Nephron (organoid): ENCODE data around the gene GALP.
"Not testable (repeated sequence)": the region's sequence is repeated elsewhere in the genome, so short reads cannot be mapped to it uniquely, and the experiment has no call there.

Source experiments
- H3K27ac Mint-ChIP-seq, 3 experiments: 2 replicates each; pipeline ENCODE4 v1.8.0; 2020; ENCODE audit warnings: mixed read lengths in 3 of 3, mild to moderate bottlenecking in 2 of 3, moderate library complexity in 1 of 3
- H3K27me3 Mint-ChIP-seq: 2 replicates; pipeline ENCODE4 v1.8.0; 2021; ENCODE audit warnings: low read depth, mild to moderate bottlenecking, moderate library complexity, mixed read lengths
- H3K36me3 Mint-ChIP-seq: 2 replicates; pipeline ENCODE4 v1.8.0; 2020; ENCODE audit warnings: low read depth, mixed read lengths
- H3K4me1 Mint-ChIP-seq: 2 replicates; pipeline ENCODE4 v1.8.0; 2020; ENCODE audit warnings: mixed read lengths
- H3K4me3 Mint-ChIP-seq, 3 experiments: 2 replicates each; pipeline ENCODE4 v1.8.0; 2020; ENCODE audit warnings: mild to moderate bottlenecking in 3 of 3, mixed read lengths in 3 of 3, moderate library complexity in 2 of 3
- H3K9me3 Mint-ChIP-seq: 2 replicates; pipeline ENCODE4 v1.8.0; 2020; ENCODE audit warnings: mixed read lengths
- TF ChIP-seq, protein P1 (sequence below), 3 experiments: fragments of 200-600 bp; sonication (generic); IDR thresholded peaks; one replicate each; pipeline ENCODE4 v1.5.0; 2021; ENCODE audit warnings: antibody characterized with exemption in 3 of 3; ENCODE audit not compliant: unreplicated experiment in 3 of 3

The GALP gene

DNA sequence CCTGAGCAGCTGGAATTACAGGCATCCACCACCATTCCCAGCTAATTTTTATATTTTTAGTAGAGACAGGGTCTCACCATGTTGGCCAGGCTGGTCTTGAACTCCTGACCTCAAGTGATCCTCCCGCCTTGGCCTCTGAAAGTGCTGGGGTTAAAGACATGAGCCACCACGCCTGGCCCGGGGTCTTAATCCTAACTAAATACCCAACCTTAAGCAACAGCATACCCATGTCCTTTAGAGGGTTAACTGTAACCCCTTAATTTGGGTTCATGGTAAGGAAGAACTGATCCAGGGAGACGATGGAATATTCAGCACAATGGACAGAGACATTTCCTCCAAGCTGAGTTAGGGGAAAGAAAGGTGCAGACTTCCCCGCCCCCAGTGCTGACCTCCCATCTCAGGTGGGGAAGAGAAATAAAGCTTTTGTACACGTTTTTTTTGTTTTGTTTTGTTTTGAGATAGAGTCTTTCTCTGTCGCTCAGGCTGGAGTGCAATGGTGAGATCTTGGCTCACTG, 8.7 kb upstream of the GALP start:
- TF ChIP-seq, protein P1, sequence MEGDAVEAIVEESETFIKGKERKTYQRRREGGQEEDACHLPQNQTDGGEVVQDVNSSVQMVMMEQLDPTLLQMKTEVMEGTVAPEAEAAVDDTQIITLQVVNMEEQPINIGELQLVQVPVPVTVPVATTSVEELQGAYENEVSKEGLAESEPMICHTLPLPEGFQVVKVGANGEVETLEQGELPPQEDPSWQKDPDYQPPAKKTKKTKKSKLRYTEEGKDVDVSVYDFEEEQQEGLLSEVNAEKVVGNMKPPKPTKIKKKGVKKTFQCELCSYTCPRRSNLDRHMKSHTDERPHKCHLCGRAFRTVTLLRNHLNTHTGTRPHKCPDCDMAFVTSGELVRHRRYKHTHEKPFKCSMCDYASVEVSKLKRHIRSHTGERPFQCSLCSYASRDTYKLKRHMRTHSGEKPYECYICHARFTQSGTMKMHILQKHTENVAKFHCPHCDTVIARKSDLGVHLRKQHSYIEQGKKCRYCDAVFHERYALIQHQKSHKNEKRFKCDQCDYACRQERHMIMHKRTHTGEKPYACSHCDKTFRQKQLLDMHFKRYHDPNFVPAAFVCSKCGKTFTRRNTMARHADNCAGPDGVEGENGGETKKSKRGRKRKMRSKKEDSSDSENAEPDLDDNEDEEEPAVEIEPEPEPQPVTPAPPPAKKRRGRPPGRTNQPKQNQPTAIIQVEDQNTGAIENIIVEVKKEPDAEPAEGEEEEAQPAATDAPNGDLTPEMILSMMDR (IDR thresholded peaks at IDR 0.05; ENCODE audit: unreplicated experiment in 3 of 3): no peak
- Mint-ChIP-seq H3K4me3 (no peak overlapping the region), H3K27me3 (peaks cover 3% of the 10 kb centered on the region), H3K9me3 (no peaks in the 10 kb centered on the region), H3K27ac (no peak overlapping the region), H3K36me3 (no peaks in the 10 kb centered on the region), H3K4me1 (no peaks in the 10 kb centered on the region)

DNA sequence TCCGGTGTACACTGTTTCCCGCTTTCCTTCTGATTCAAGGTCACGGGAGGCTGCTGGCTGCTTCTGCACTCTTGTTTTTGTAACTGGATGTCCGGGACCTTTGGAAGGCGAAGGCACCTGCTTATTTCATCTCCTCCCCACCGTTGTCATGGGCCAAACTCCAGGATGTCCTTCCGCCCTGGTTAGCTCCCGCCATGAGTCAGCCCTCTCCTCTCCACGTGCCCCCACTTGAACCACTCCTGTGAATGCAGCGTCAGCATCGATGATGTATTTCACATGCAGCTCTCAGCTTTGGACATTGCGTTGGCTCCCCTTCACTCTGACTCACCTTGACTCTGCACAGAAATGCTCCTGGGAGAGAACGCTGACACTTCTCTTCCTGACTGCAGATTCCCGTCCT, 5.5 kb upstream of the GALP start:
- Mint-ChIP-seq H3K27me3 (peaks cover 13% of the 10 kb centered on the region), H3K4me3 (no peak overlapping the region), H3K4me1 (no peaks in the 10 kb centered on the region), H3K27ac (no peak overlapping the region), H3K9me3 (no peaks in the 10 kb centered on the region), H3K36me3 (no peaks in the 10 kb centered on the region)
- TF ChIP-seq, protein P1 (IDR thresholded peaks at IDR 0.05; ENCODE audit: unreplicated experiment in 3 of 3): no peak

DNA sequence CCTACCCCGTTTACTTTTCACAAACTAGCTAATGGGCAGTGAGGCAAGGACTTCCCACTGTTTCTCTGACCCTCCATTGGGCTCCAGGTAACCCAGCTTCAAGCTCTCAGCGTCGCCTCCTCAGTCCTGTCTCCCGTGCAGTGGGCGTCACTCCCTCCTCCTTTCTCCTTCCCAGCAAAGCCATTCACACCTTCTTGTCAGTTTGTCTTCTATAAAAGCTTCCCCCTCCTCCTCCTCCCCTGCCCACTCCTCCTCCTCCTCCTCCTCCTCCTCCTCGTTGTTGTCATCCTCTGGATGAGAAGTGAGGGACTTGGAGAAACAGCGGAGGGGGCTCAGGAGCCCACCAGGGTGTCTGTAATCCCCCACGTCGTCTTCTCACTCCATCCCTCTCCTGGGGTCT, 1.7 kb upstream of the GALP start:
- no peaks in the 10 kb centered on the region for H3K9me3 Mint-ChIP-seq
- no peaks in the 10 kb centered on the region for H3K36me3 Mint-ChIP-seq
- no peak overlapping the region for H3K4me3 Mint-ChIP-seq
- TF ChIP-seq, protein P1 (IDR thresholded peaks at IDR 0.05; ENCODE audit: unreplicated experiment in 3 of 3): no peak
- H3K27ac Mint-ChIP-seq: no peak overlapping the region
- no peaks in the 10 kb centered on the region for H3K4me1 Mint-ChIP-seq
- peaks cover 15% of the 10 kb centered on the region for H3K27me3 Mint-ChIP-seq

DNA sequence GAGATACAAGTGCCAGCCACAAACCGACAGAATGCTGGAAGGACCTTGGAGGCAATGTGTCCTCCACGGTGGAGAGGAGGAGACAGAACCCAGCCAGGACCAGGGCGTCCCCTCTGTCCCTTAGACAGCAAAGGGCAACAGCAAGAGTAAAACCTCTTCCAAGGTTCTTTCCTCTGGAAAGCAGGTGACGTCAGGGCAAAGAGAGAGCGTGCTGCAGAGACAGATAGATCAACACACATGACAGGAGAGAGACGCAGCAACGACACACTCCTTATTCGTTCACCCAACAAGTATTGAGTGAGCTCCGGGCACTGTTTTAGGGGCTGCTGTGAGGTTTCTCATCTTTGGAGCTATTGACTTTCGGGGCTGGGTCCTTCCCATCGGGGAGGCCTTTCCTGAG, 1.3 kb upstream of the GALP start:
- no peak overlapping the region for H3K4me3 Mint-ChIP-seq
- no peaks in the 10 kb centered on the region for H3K9me3 Mint-ChIP-seq
- peaks cover 15% of the 10 kb centered on the region for H3K27me3 Mint-ChIP-seq
- no peaks in the 10 kb centered on the region for H3K36me3 Mint-ChIP-seq
- TF ChIP-seq, protein P1 (IDR thresholded peaks at IDR 0.05; ENCODE audit: unreplicated experiment in 3 of 3): no peak
- H3K4me1 Mint-ChIP-seq: no peaks in the 10 kb centered on the region
- H3K27ac Mint-ChIP-seq: no peak overlapping the region

DNA sequence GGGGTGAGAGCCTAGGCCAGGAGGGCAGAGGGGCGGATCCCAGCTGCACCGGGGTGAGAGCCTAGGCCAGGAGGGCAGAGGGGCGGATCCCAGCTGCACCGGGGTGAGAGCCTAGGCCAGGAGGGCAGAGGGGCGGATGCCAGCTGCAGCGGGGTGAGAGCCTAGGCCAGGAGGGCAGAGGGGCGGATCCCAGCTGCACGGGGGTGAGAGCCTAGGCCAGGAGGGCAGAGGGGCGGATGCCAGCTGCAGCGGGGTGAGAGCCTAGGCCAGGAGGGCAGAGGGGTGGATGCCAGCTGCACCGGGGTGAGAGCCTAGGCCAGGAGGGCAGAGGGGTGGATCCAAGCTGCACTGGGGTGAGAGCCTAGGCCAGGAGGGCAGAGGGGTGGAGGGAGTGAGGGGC, 502 bp downstream of the GALP start:
- not testable (repeated sequence) for H3K36me3 Mint-ChIP-seq, H3K4me3 Mint-ChIP-seq, H3K9me3 Mint-ChIP-seq, H3K27ac Mint-ChIP-seq, H3K4me1 Mint-ChIP-seq
- H3K27me3 Mint-ChIP-seq: peaks cover 15% of the 10 kb centered on the region

DNA sequence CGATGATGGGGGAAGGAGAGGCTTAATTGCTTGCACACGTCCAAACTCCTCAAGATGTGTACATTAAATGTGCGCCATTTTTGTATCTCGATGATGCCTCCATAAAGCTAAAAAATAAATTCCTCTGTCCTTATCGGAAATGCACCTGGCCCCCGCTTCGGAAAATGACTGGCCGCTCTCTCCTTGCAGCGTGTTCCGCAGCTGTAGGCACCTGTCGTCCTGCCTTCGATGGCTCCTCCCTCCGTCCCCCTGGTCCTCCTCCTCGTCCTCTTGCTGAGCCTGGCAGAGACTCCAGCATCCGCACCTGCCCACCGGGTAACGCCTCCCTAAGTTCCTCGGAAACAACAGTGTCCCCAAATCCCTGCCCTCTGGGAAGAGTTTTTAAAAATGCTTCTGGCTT, 1.1 kb downstream of the GALP start:
- no peak overlapping the region for H3K27ac Mint-ChIP-seq
- H3K27me3 Mint-ChIP-seq: peaks cover 13% of the 10 kb centered on the region
- H3K9me3 Mint-ChIP-seq: no peaks in the 10 kb centered on the region
- H3K4me1 Mint-ChIP-seq: no peaks in the 10 kb centered on the region
- TF ChIP-seq, protein P1 (IDR thresholded peaks at IDR 0.05; ENCODE audit: unreplicated experiment in 3 of 3): no peak
- no peak overlapping the region for H3K4me3 Mint-ChIP-seq
- H3K36me3 Mint-ChIP-seq: no peaks in the 10 kb centered on the region
